Transverse colon (tissue), 4 donors: ENCODE data around the gene MOBP. TPM values are rescaled to one million over a fixed set of nuclear protein-coding genes. Genes with fewer than 3 reads are reported as not detected.

ENCODE experiments used
- DNase-seq: peaks from one replicate; pipeline ENCODE4 v3.0.0-alpha.2; 2019
- H3K27ac ChIP-seq, 4 donors: fragments of 200-600 bp; sonication (generic); 2 replicates each; pipeline ENCODE4 v1.5.1; 2016 to 2018; ENCODE audit warnings: inconsistent platforms in 4 of 4
- H3K27me3 ChIP-seq: fragments of 200-600 bp; sonication (generic); 2 replicates; pipeline ENCODE4 v1.5.1; 2017; ENCODE audit warnings: inconsistent platforms
- H3K36me3 ChIP-seq, 4 donors: fragments of 200-600 bp; sonication (generic); 2 replicates each; pipeline ENCODE4 v1.5.1; 2017 to 2019; ENCODE audit warnings: inconsistent platforms in 4 of 4
- H3K4me1 ChIP-seq, 4 donors: fragments of 200-600 bp; sonication (generic); 2 replicates each; pipeline ENCODE4 v1.5.1; 2017 to 2020; ENCODE audit warnings: inconsistent platforms in 4 of 4
- H3K4me3 ChIP-seq, 4 donors: fragments of 200-600 bp; sonication (generic); 1 replicate in 1 of 4; 2 replicates in 3 of 4; pipeline versions ENCODE4 v1.5.1 to v1.6.1; 2017 to 2019; ENCODE audit warnings: inconsistent platforms in 4 of 4
- H3K9me3 ChIP-seq, 2 donors: fragments of 200-600 bp; sonication (generic); 2 replicates each; pipeline ENCODE4 v1.5.1; 2017 to 2019; ENCODE audit warnings: inconsistent platforms in 2 of 2
- CTCF ChIP-seq, 5 experiments: fragments of 200-600 bp in 3 of 5; fragments of 450-650 bp in 2 of 5; sonication (generic) in 3 of 5; IDR thresholded peaks; 1 replicate in 2 of 5; 2 replicates in 3 of 5; pipeline ENCODE4 v1.5.1; 2016 to 2017; ENCODE audit warnings: antibody characterized with exemption in 5 of 5, inconsistent platforms in 3 of 5, mild to moderate bottlenecking in 2 of 5, moderate library complexity in 1 of 5
- EP300 ChIP-seq: sonication (generic); formaldehyde crosslinking; IDR thresholded peaks from one replicate; pipeline ENCODE4 v1.6.1; 2017; ENCODE audit warnings: antibody characterized with exemption, low read depth
- POLR2A ChIP-seq: fragments of 450-650 bp; IDR thresholded peaks from one replicate; pipeline ENCODE4 v1.6.1; 2016; ENCODE audit warnings: antibody characterized with exemption, mild to moderate bottlenecking, moderate library complexity
- POLR2AphosphoS5 ChIP-seq, 3 donors: sonication (generic); formaldehyde crosslinking; IDR thresholded peaks; one replicate each; pipeline ENCODE4 v1.6.1; 2016; ENCODE audit warnings: antibody characterized with exemption in 3 of 3
- WGBS, 2 donors: methylation state at CpG; one replicate each; pipeline ENCODE4 v1.1.5; 2018; ENCODE audit warnings: low coverage in 1 of 2; 5-methylcytosine and 5-hydroxymethylcytosine counted together
- in situ Hi-C, 4 donors: fragments of 200-750 bp; cut with MboI; loops; one replicate each; pipeline versions ENCODE4 v1.15.0 to v1.15.1; 2017; ENCODE audit warnings: low sequenced_read_pairs in 3 of 4, low pct_ligation_motif_present in 1 of 4, low pct_unique_long_range_greater_than_20kb in 1 of 4
- intact Hi-C: fragments of 100-400 bp; cut with DNase I; formaldehyde crosslinking; loops from one replicate; pipeline ENCODE4 v1.15.1; 2023; ENCODE audit warnings: low total_unique reads
- total RNA-seq, 4 donors: library from RNA; depleted of rRNA; stranded (reverse); fragments of >200 nt; gene quantifications; one replicate each; pipeline ENCODE4 v1.1.0, GENCODE V29; 2016

Gene MOBP
- total RNA-seq, 4 donors from 2014 or later: 0.27 to 5.2 (median 1.3) TPM; not detected in 1

GRCh38 chr3:39533226-39533625, 65.7 kb downstream of the MOBP start:
- no peaks in the 10 kb centered on the region for H3K9me3 ChIP-seq
- intact Hi-C loops (no loop called here), in situ Hi-C loops (no loop called here)
- no peak overlapping the region for H3K27ac ChIP-seq
- 30 to 71% methylated on average over 2 of the region's 2 CpGs for WGBS, 2 donors
- no peaks in the 10 kb centered on the region for H3K27me3 ChIP-seq
- no peak overlapping the region for H3K4me3 ChIP-seq
- no peak for TF ChIP-seq EP300
- no peak for TF ChIP-seq POLR2AphosphoS5 (IDR thresholded peaks at IDR 0.05)
- TF ChIP-seq CTCF (IDR thresholded peaks at IDR 0.05): no peak
- no peak for TF ChIP-seq POLR2A
- H3K4me1 ChIP-seq: no peaks in the 10 kb centered on the region
- DNase-seq: no peak
- H3K36me3 ChIP-seq: no peaks in the 10 kb centered on the region

- Histone ChIP-seq H3K4me1 (no peaks in the 10 kb centered on the region), H3K9me3 (no peaks in the 10 kb centered on the region), H3K36me3 (no peaks in the 10 kb centered on the region), H3K4me3 (no peak overlapping the region), H3K27ac (no peak overlapping the region), H3K27me3 (no peaks in the 10 kb centered on the region)
- TF ChIP-seq POLR2AphosphoS5 (IDR thresholded peaks at IDR 0.05) (no peak), POLR2A (no peak), EP300 (no peak), CTCF (IDR thresholded peaks at IDR 0.05) (no peak)
- in situ Hi-C loops: no loop called here
- 55 to 83% methylated on average over 1 of the region's 1 CpG for WGBS, 2 donors
- intact Hi-C loops: no loop called here
- no peak for DNase-seq
Observed at GRCh38 chr3:39540162-39540921, 72.9 kb downstream of the MOBP start.

- no peak for DNase-seq
- TF ChIP-seq POLR2A (no peak), CTCF (IDR thresholded peaks at IDR 0.05) (no peak), EP300 (no peak), POLR2AphosphoS5 (IDR thresholded peaks at IDR 0.05) (no peak)
- no peaks in the 10 kb centered on the region for H3K36me3 ChIP-seq
- WGBS, 2 donors: 71 to 78% methylated on average over 3 of the region's 3 CpGs
- no peaks in the 10 kb centered on the region for H3K9me3 ChIP-seq
- H3K4me3 ChIP-seq: no peak overlapping the region
- intact Hi-C loops: no loop called here
- no peak overlapping the region for H3K27ac ChIP-seq
- in situ Hi-C loops: no loop called here
- no peaks in the 10 kb centered on the region for H3K4me1 ChIP-seq
- no peaks in the 10 kb centered on the region for H3K27me3 ChIP-seq
Observed at GRCh38 chr3:39541442-39541841, 74.0 kb downstream of the MOBP start.

GRCh38 chr3:39541917-39542329, 74.4 kb downstream of the MOBP start:
- WGBS, 2 donors: 25 to 28% methylated on average over 5 of the region's 5 CpGs
- in situ Hi-C loops (no loop called here), intact Hi-C loops (no loop called here)
- no peaks in the 10 kb centered on the region for H3K36me3 ChIP-seq
- DNase-seq: no peak
- no peaks in the 10 kb centered on the region for H3K27me3 ChIP-seq
- H3K4me3 ChIP-seq: no peak overlapping the region
- H3K9me3 ChIP-seq: no peaks in the 10 kb centered on the region
- no peaks in the 10 kb centered on the region for H3K4me1 ChIP-seq
- no peak overlapping the region for H3K27ac ChIP-seq
- TF ChIP-seq EP300 (no peak), CTCF (IDR thresholded peaks at IDR 0.05) (peak in 4 of 5 experiments; percentile 10 to 37 (median 26)), POLR2A (no peak), POLR2AphosphoS5 (IDR thresholded peaks at IDR 0.05) (no peak)
